IMR-90 (cell line): ENCODE measurements around the gene FKBP10. TPM values are rescaled to one million over a fixed set of nuclear protein-coding genes. Genes with fewer than 3 reads are reported as not detected.
A peak's percentile ranks its signal among the peaks of the same experiment; 100 is the strongest.

Experiments
- ATAC-seq: fragments of 200-7000 bp; cut with Tn5 transposase; 2 replicates; pipeline ENCODE4 v1.9.1; 2020; ENCODE audit warnings: low read depth, mild to moderate bottlenecking, moderate library complexity
- BruUV-seq: library from RNA; stranded (reverse); fragments of 400-500 nt; replicated peaks from 2 replicates; lab custom pipeline; 2021; lab: Mats Ljungman, UMichigan
- CTCF ChIA-PET: fragments of 300-600 bp; formaldehyde crosslinking; extraction: SDS; loops from one replicate; lab custom pipeline; 2021; ENCODE audit warnings: antibody characterized with exemption; lab: Yijun Ruan, JAX
- POLR2A ChIA-PET: fragments of 300-600 bp; sonication (Branson Sonifier 250); formaldehyde crosslinking; loops from one replicate; lab custom pipeline; 2022; ENCODE audit warnings: antibody characterized with exemption; ENCODE audit not compliant: unreplicated experiment; lab: Charles Lee
- DNase-seq: peaks from one replicate; pipeline ENCODE4 v3.0.0; 2013
- H2AFZ ChIP-seq: replicated peaks from 2 replicates; pipeline ENCODE3; 2013; ENCODE audit warnings: low read length, mild to moderate bottlenecking; ENCODE audit not compliant: poor library complexity
- H2AK5ac ChIP-seq: 2 replicates; pipeline ENCODE4 v1.6.1; 2013; ENCODE audit warnings: low read depth, low read length, inconsistent platforms
- H2AK9ac ChIP-seq: replicated peaks from 2 replicates; pipeline ENCODE3; 2013; ENCODE audit warnings: mild to moderate bottlenecking, low read depth, low read length, moderate library complexity; ENCODE audit not compliant: poor library complexity
- H2BK120ac ChIP-seq: 2 replicates; pipeline ENCODE4 v1.6.1; 2013; ENCODE audit warnings: low read depth, low read length, inconsistent platforms
- H2BK15ac ChIP-seq: 3 replicates; pipeline ENCODE4 v1.6.1; 2013; ENCODE audit warnings: low read depth, low read length, inconsistent platforms
- H2BK20ac ChIP-seq: 2 replicates; pipeline ENCODE4 v1.6.1; 2013; ENCODE audit warnings: low read depth, mild to moderate bottlenecking, inconsistent platforms, low read length, moderate library complexity
- H2BK5ac ChIP-seq: 2 replicates; pipeline ENCODE4 v1.6.1; 2013; ENCODE audit warnings: mild to moderate bottlenecking, low read depth, low read length, inconsistent platforms; ENCODE audit not compliant: poor library complexity, severe bottlenecking
- H3K14ac ChIP-seq: replicated peaks from 2 replicates; pipeline ENCODE4 v1.6.1; 2013; ENCODE audit warnings: low read depth, low read length, inconsistent platforms
- H3K18ac ChIP-seq: 2 replicates; pipeline ENCODE4 v1.6.1; 2013; ENCODE audit warnings: low read depth, low read length, control low read depth
- H3K23ac ChIP-seq: 2 replicates; pipeline ENCODE4 v1.6.1; 2013; ENCODE audit warnings: low read depth, low read length, inconsistent platforms
- H3K27ac ChIP-seq: 2 replicates; pipeline ENCODE4 v1.5.1; 2013; ENCODE audit warnings: mild to moderate bottlenecking, control low read depth, low read length; ENCODE audit not compliant: insufficient read depth
- H3K27me3 ChIP-seq: 2 replicates; pipeline ENCODE4 v1.6.1; 2013; ENCODE audit warnings: low read length; ENCODE audit not compliant: control insufficient read depth, insufficient read depth
- H3K36me3 ChIP-seq: 2 replicates; pipeline ENCODE4 v1.6.1; 2013; ENCODE audit warnings: low read length, mixed read lengths; ENCODE audit not compliant: control insufficient read depth, insufficient read depth
- H3K4ac ChIP-seq: 2 replicates; pipeline ENCODE4 v1.6.1; 2013; ENCODE audit warnings: low read depth, low read length, inconsistent platforms
- H3K4me1 ChIP-seq: 2 replicates; pipeline ENCODE4 v1.6.1; 2013; ENCODE audit warnings: low read length, mixed read lengths; ENCODE audit not compliant: control insufficient read depth, insufficient read depth
- H3K4me2 ChIP-seq: 2 replicates; pipeline ENCODE4 v1.6.1; 2013; ENCODE audit warnings: low read depth, mild to moderate bottlenecking, control low read depth, low read length, moderate library complexity
- H3K4me3 ChIP-seq: 2 replicates; pipeline ENCODE4 v1.5.1; 2013; ENCODE audit warnings: low read depth, mild to moderate bottlenecking, control low read depth, low read length, moderate library complexity; ENCODE audit not compliant: insufficient read depth
- H3K56ac ChIP-seq: 2 replicates; pipeline ENCODE4 v1.6.1; 2013; ENCODE audit warnings: low read length, inconsistent platforms; ENCODE audit not compliant: insufficient read depth; ENCODE audit errors: extremely low read depth
- H3K79me1 ChIP-seq, 2 experiments: 2 replicates each; pipeline ENCODE4 v1.6.1; 2013; ENCODE audit warnings: low read length in 2 of 2, inconsistent platforms in 1 of 2, low read depth in 1 of 2
- H3K9ac ChIP-seq: 2 replicates; pipeline ENCODE4 v1.6.1; 2013; ENCODE audit warnings: low read depth, low read length, control low read depth
- H3K9me1 ChIP-seq: 2 replicates; pipeline ENCODE4 v1.6.1; 2013; ENCODE audit warnings: low read length, inconsistent platforms; ENCODE audit not compliant: insufficient read depth
- H3K9me3 ChIP-seq: 2 replicates; pipeline ENCODE4 v1.6.1; 2013; ENCODE audit warnings: low read length; ENCODE audit not compliant: control insufficient read depth, insufficient read depth
- H4K20me1 ChIP-seq: 2 replicates; pipeline ENCODE4 v1.6.1; 2013; ENCODE audit warnings: low read length, inconsistent platforms; ENCODE audit not compliant: insufficient read depth
- H4K5ac ChIP-seq: 2 replicates; pipeline ENCODE4 v1.6.1; 2013; ENCODE audit warnings: mild to moderate bottlenecking, low read depth, low read length, control low read depth
- H4K8ac ChIP-seq, 2 experiments: 2 replicates each; pipeline ENCODE4 v1.6.1; 2013; ENCODE audit warnings: low read depth in 2 of 2, low read length in 2 of 2, control low read depth in 1 of 2, inconsistent platforms in 1 of 2
- H4K91ac ChIP-seq: 2 replicates; pipeline ENCODE4 v1.6.1; 2013; ENCODE audit warnings: low read depth, low read length, inconsistent platforms; ENCODE audit not compliant: insufficient read depth
- BHLHE40 ChIP-seq: fragments of 150-350 bp; IDR thresholded peaks from 2 replicates; pipeline ENCODE4 v1.6.1; 2016; ENCODE audit warnings: mild to moderate bottlenecking, low read depth, low read length
- CEBPB ChIP-seq: IDR thresholded peaks from 2 replicates; pipeline ENCODE4 v1.6.1; 2012; ENCODE audit warnings: low read depth, low read length, improper control_type of control experiment
- WGBS, 2 experiments: methylation state at CpG; one replicate each; pipeline versions ENCODE4 v1.1.5 to v1.1.7; 2013; ENCODE audit warnings: missing lambda C conversion rate in 2 of 2; ENCODE audit not compliant: insufficient read length in 1 of 2; ENCODE audit errors: extremely low coverage in 2 of 2; 5-methylcytosine and 5-hydroxymethylcytosine counted together
- dilution Hi-C: fragments of 300-500 bp; cut with HindIII; formaldehyde crosslinking; loops from one replicate; pipeline ENCODE4 v1.14.3; 2018; ENCODE audit warnings: low sequenced_read_pairs; ENCODE audit not compliant: unreplicated experiment
- in situ Hi-C: fragments of 300-500 bp; cut with MboI; formaldehyde crosslinking; loops from 3 replicates; pipeline ENCODE4 v1.14.3; 2019; ENCODE audit warnings: low sequenced_read_pairs, inconsistent platforms, mixed read lengths
- intact Hi-C: fragments of 100-400 bp; cut with micrococcal nuclease; formaldehyde crosslinking; loops from 2 replicates; pipeline ENCODE4 v1.10.0; 2022
- polyA plus RNA-seq, 3 experiments: library from polyadenylated mRNA; depleted of rRNA; stranded (reverse); fragments of >200 nt; gene quantifications; 2 replicates each; pipeline ENCODE4 v1.2.3, GENCODE V29; 2012; ENCODE audit warnings: low replicate concordance in 1 of 3
- total RNA-seq: library from RNA; depleted of rRNA; stranded (reverse); fragments of >200 nt; gene quantifications from 2 replicates; pipeline ENCODE4 v1.2.3, GENCODE V29; 2012

The FKBP10 gene
- total and polyA plus RNA-seq, 2 of the 4 experiments (the other 2 are of a cell fraction): 170 to 984 TPM

GRCh38 chr17:41848788-41849187 is 36.0 kb downstream of the FKBP10 start:
- no peak overlapping the region for H2BK15ac ChIP-seq
- BruUV-seq: no TSS peak
- ChIA-PET POLR2A (no interaction called here), CTCF (interaction anchor here (2.0 kb wide), 1 partner anchor 15 kb away, joined by 6 read pairs; no protein-coding TSS in a partner anchor)
- H3K4me3 ChIP-seq: no peak overlapping the region
- in situ Hi-C loops (no loop called here), intact Hi-C loops (no loop called here), dilution Hi-C loops (no loop called here)
- no peak overlapping the region for H2BK20ac ChIP-seq
- no peaks in the 10 kb centered on the region for H3K27me3 ChIP-seq
- no peak overlapping the region for H3K4me2 ChIP-seq
- TF ChIP-seq CEBPB (0 out of 2 replicates have a peak, but pooled peaks have one; percentile 22), BHLHE40 (no peak)
- no peak overlapping the region for H3K27ac ChIP-seq
- DNase-seq (peak; percentile 66), ATAC-seq (peak; percentile 74)
- H3K18ac ChIP-seq: no peak overlapping the region
- no peak overlapping the region for H4K5ac ChIP-seq
- peaks cover 7% of the 10 kb centered on the region for H3K36me3 ChIP-seq
- no peak overlapping the region for H3K4ac ChIP-seq
- H3K9ac ChIP-seq: no peak overlapping the region
- H2AK5ac ChIP-seq: no peak overlapping the region
- WGBS, 2 experiments: no CpG with 5 or more reads among the region's 4 CpGs
- no peaks in the 10 kb centered on the region for H3K9me3 ChIP-seq
- H3K14ac ChIP-seq: 0 out of 2 replicates have a peak overlapping the region, but pooled peaks have one; percentile 46
- H2AK9ac ChIP-seq: no peak overlapping the region
- H3K23ac ChIP-seq: no peak overlapping the region
- no peak overlapping the region for H3K56ac ChIP-seq
- 0 out of 2 replicates have a peak, but pooled peaks cover 2% of the 10 kb centered on the region for H3K4me1 ChIP-seq
- peaks cover 20 to 45% of the 10 kb centered on the region in 2 experiments for H3K79me1 ChIP-seq
- no peak overlapping the region for H4K91ac ChIP-seq
- H2AFZ ChIP-seq: no peak overlapping the region
- peaks cover 33% of the 10 kb centered on the region for H4K20me1 ChIP-seq
- peaks cover 9% of the 10 kb centered on the region for H3K9me1 ChIP-seq
- H4K8ac ChIP-seq: no peak overlapping the region
- H2BK5ac ChIP-seq: no peak overlapping the region
- no peak overlapping the region for H2BK120ac ChIP-seq
